Uterus (tissue), 4 donors: ENCODE data around the gene CDON. TPM values are rescaled to one million over a fixed set of nuclear protein-coding genes. Genes with fewer than 3 reads are reported as not detected.
"Not testable (repeated sequence)": the region's sequence is repeated elsewhere in the genome, so short reads cannot be mapped to it uniquely, and the experiment has no call there.

Experiments used
- DNase-seq, 2 donors: peaks; one replicate each; pipeline ENCODE4 v3.0.0-alpha.2; 2019 to 2020
- H3K27ac ChIP-seq, 2 donors: fragments of 200-600 bp; sonication (generic); 1 replicate in 1 of 2; 2 replicates in 1 of 2; pipeline ENCODE4 v1.5.1; 2016 to 2018
- H3K27me3 ChIP-seq, 2 donors: fragments of 200-600 bp; sonication (generic); one replicate each; pipeline ENCODE4 v1.5.1; 2018 to 2019; ENCODE audit warnings: control low read depth in 1 of 2
- H3K36me3 ChIP-seq, 2 donors: fragments of 200-600 bp; sonication (generic); one replicate each; pipeline ENCODE4 v1.5.1; 2019; ENCODE audit warnings: control low read depth in 1 of 2
- H3K4me1 ChIP-seq, 2 donors: fragments of 200-600 bp; sonication (generic); one replicate each; pipeline ENCODE4 v1.5.1; 2018 to 2019; ENCODE audit warnings: control low read depth in 1 of 2
- H3K4me3 ChIP-seq, 2 donors: fragments of 200-600 bp; sonication (generic); 1 replicate in 1 of 2; 2 replicates in 1 of 2; pipeline ENCODE4 v1.5.1; 2018 to 2019; ENCODE audit warnings: mild to moderate bottlenecking in 1 of 2
- H3K9me3 ChIP-seq, 2 donors: fragments of 200-600 bp; sonication (generic); one replicate each; pipeline ENCODE4 v1.5.1; 2019; ENCODE audit warnings: control low read depth in 1 of 2
- CTCF ChIP-seq, 4 experiments: fragments of 200-600 bp in 2 of 4; fragments of 450-650 bp in 2 of 4; sonication (generic) in 2 of 4; IDR thresholded peaks; one replicate each; pipeline ENCODE4 v1.5.1; 2016 to 2019; ENCODE audit warnings: antibody characterized with exemption in 4 of 4, mild to moderate bottlenecking in 2 of 4, moderate library complexity in 1 of 4
- POLR2A ChIP-seq, 2 donors: fragments of 450-650 bp; IDR thresholded peaks; one replicate each; pipeline ENCODE4 v1.6.1; 2016; ENCODE audit warnings: antibody characterized with exemption in 2 of 2, mild to moderate bottlenecking in 1 of 2, moderate library complexity in 1 of 2
- intact Hi-C: fragments of 100-400 bp; cut with DNase I; formaldehyde crosslinking; loops from one replicate; pipeline ENCODE4 v1.15.1; 2023; ENCODE audit warnings: low total_unique reads
- total RNA-seq, 4 donors: library from RNA; depleted of rRNA in 3 of 4; stranded (reverse); fragments of >200 nt in 3 of 4; gene quantifications; one replicate each; pipeline versions ENCODE4 v1.1.0 to v1.2.4, GENCODE V29; 2014 to 2023
- donor health status: DM: yes; HTN: yes; CAD: no.

CDON gene
- total RNA-seq, 4 donors from 2014 or later = 38.5 to 261 (median 213) TPM

GRCh38 chr11:125922156-125922555, 140.5 kb downstream of the CDON start:
- DNase-seq = no peak
- H3K27ac ChIP-seq = no peak overlapping the region
- H3K4me3 ChIP-seq = no peak overlapping the region
- intact Hi-C loops = loop anchor here (5.0 kb wide), 1 partner anchor 270 kb away; no protein-coding TSS in a partner anchor
- H3K9me3 ChIP-seq = no peaks in the 10 kb centered on the region
- TF ChIP-seq POLR2A (IDR thresholded peaks at IDR 0.05) (no peak), CTCF (IDR thresholded peaks at IDR 0.05) (no peak)
- H3K36me3 ChIP-seq = no peaks in the 10 kb centered on the region
- no peaks in the 10 kb centered on the region for H3K4me1 ChIP-seq
- H3K27me3 ChIP-seq = no peaks in the 10 kb centered on the region

- H3K9me3 ChIP-seq = no peaks in the 10 kb centered on the region
- H3K4me1 ChIP-seq = no peaks in the 10 kb centered on the region
- TF ChIP-seq POLR2A (IDR thresholded peaks at IDR 0.05) (no peak), CTCF (IDR thresholded peaks at IDR 0.05) (no peak)
- no peak overlapping the region for H3K4me3 ChIP-seq
- no peak overlapping the region for H3K27ac ChIP-seq
- no peaks in the 10 kb centered on the region for H3K27me3 ChIP-seq
- intact Hi-C loops = loop anchor here (5.0 kb wide), 1 partner anchor 271 kb away; no protein-coding TSS in a partner anchor
- no peaks in the 10 kb centered on the region for H3K36me3 ChIP-seq
- no peak for DNase-seq
Observed at GRCh38 chr11:125921042-125921441, 141.6 kb downstream of the CDON start.

- no peak overlapping the region for H3K27ac ChIP-seq
- intact Hi-C loops = no loop called here
- no peaks in the 10 kb centered on the region for H3K9me3 ChIP-seq
- H3K4me1 ChIP-seq = no peaks in the 10 kb centered on the region
- H3K36me3 ChIP-seq = no peaks in the 10 kb centered on the region
- H3K27me3 ChIP-seq = no peaks in the 10 kb centered on the region
- no peak overlapping the region for H3K4me3 ChIP-seq
- no peak for DNase-seq
- TF ChIP-seq CTCF (IDR thresholded peaks at IDR 0.05) (no peak), POLR2A (IDR thresholded peaks at IDR 0.05) (no peak)
Observed at GRCh38 chr11:125918140-125918840, 144.4 kb downstream of the CDON start.

GRCh38 chr11:125916683-125917347, 145.9 kb downstream of the CDON start:
- TF ChIP-seq CTCF (IDR thresholded peaks at IDR 0.05) = no peak
- no peak for TF ChIP-seq POLR2A (IDR thresholded peaks at IDR 0.05)
- intact Hi-C loops = no loop called here
- H3K9me3 ChIP-seq = no peaks in the 10 kb centered on the region
- no peaks in the 10 kb centered on the region for H3K27me3 ChIP-seq
- H3K36me3 ChIP-seq = no peaks in the 10 kb centered on the region
- H3K4me3 ChIP-seq = no peak overlapping the region
- H3K4me1 ChIP-seq = no peaks in the 10 kb centered on the region
- no peak for DNase-seq
- no peak overlapping the region for H3K27ac ChIP-seq

GRCh38 chr11:125914601-125915000, 148.1 kb downstream of the CDON start:
- H3K4me1 ChIP-seq, H3K27ac ChIP-seq, intact Hi-C loops, H3K27me3 ChIP-seq, H3K36me3 ChIP-seq, H3K9me3 ChIP-seq, DNase-seq, H3K4me3 ChIP-seq: not testable (repeated sequence)
